ENCODE measurements around the gene HCN4.

- no peak for TF ChIP-seq CTCF (IDR thresholded peaks at IDR 0.05 in 8 of 11, conservative IDR thresholded peaks at IDR 0.05 in 3 of 11)
- TF ChIP-seq POLR2A (IDR thresholded peaks at IDR 0.05): no peak
These were observed 48.1 kb downstream of the HCN4 start for GRCh38 chr15:73320619-73321180.

Data from spleen (tissue), 7 donors.